HEK293 (cell line): Measurements from ENCODE around the gene ARID5A.
A peak's percentile ranks its signal among the peaks of the same experiment; 100 is the strongest.

Source experiments
- CTCF ChIA-PET: fragments of 350-600 bp; formaldehyde crosslinking; extraction: SDS; loops from one replicate; lab custom pipeline; 2021; ENCODE audit warnings: antibody characterized with exemption; lab: Yijun Ruan, JAX
- POLR2A ChIA-PET: fragments of 300-600 bp; formaldehyde crosslinking; extraction: SDS; loops from one replicate; lab custom pipeline; 2020; ENCODE audit warnings: antibody characterized with exemption, inconsistent platforms; lab: Yijun Ruan, JAX
- H3K27ac ChIP-seq: fragments of 200-500 bp; sonication (Bioruptor generic); 2 replicates; pipeline ENCODE4 v1.5.1; 2014; ENCODE audit warnings: low read depth, low read length, control low read depth, inconsistent platforms; ENCODE audit errors: extremely low read depth
- H3K36me3 ChIP-seq, 2 experiments: fragments of 200-500 bp in 1 of 2; sonication (Bioruptor generic) in 1 of 2; 1 replicate in 1 of 2; 2 replicates in 1 of 2; pipeline ENCODE4 v1.5.1; 2014 to 2017; ENCODE audit warnings: inconsistent platforms in 2 of 2, low read length in 2 of 2; ENCODE audit not compliant: control insufficient read depth in 2 of 2, insufficient read depth in 1 of 2
- H3K4me1 ChIP-seq: fragments of 200-500 bp; sonication (Bioruptor generic); 2 replicates; pipeline ENCODE4 v1.5.1; 2014; ENCODE audit warnings: mild to moderate bottlenecking, low read length, inconsistent platforms; ENCODE audit not compliant: control insufficient read depth, insufficient read depth
- H3K4me3 ChIP-seq: 2 replicates; pipeline ENCODE4 v1.5.1; 2011; ENCODE audit warnings: low read depth, mild to moderate bottlenecking, control low read depth, low read length, moderate library complexity
- H3K9me3 ChIP-seq: fragments of 200-500 bp; sonication (Bioruptor generic); 2 replicates; pipeline ENCODE4 v1.5.1; 2014; ENCODE audit warnings: low read depth, low read length, inconsistent platforms; ENCODE audit not compliant: control insufficient read depth, insufficient read depth
- EGR2 ChIP-seq: fragments of 450-650 bp; formaldehyde crosslinking; IDR thresholded peaks from 2 replicates; pipeline ENCODE4 v1.5.1; 2016; ENCODE audit warnings: low read depth, missing biosample characterization, missing genetic modification characterization
- GLI2 ChIP-seq: fragments of 450-650 bp; formaldehyde crosslinking; IDR thresholded peaks from 2 replicates; pipeline ENCODE4; 2017; ENCODE audit warnings: missing biosample characterization, missing genetic modification characterization, low read depth, borderline replicate concordance
- HOXC10 ChIP-seq: sonication (generic); formaldehyde crosslinking; IDR thresholded peaks from 2 replicates; pipeline ENCODE4 v1.8.1; 2023; ENCODE audit warnings: mild to moderate bottlenecking, missing genetic modification reagents
- SP7 ChIP-seq: fragments of 450-650 bp; formaldehyde crosslinking; IDR thresholded peaks from 2 replicates; pipeline ENCODE4 v1.5.1; 2016; ENCODE audit warnings: missing biosample characterization, missing genetic modification characterization
- TCF7L2 ChIP-seq: IDR thresholded peaks from 2 replicates; pipeline ENCODE4 v1.6.1; 2011; ENCODE audit warnings: low read depth, mild to moderate bottlenecking, inconsistent platforms, low read length, moderate library complexity, borderline replicate concordance
- WT1 ChIP-seq: fragments of 450-650 bp; formaldehyde crosslinking; IDR thresholded peaks from 2 replicates; pipeline ENCODE4 v1.5.1; 2016; ENCODE audit warnings: missing biosample characterization, missing genetic modification characterization
- ZBTB48 ChIP-seq: fragments of 450-650 bp; formaldehyde crosslinking; IDR thresholded peaks from 2 replicates; pipeline ENCODE4 v1.5.1; 2016; ENCODE audit warnings: missing biosample characterization, missing genetic modification characterization
- ZFHX2 ChIP-seq: fragments of 450-650 bp; formaldehyde crosslinking; conservative IDR thresholded peaks from 2 replicates; pipeline ENCODE4 v1.5.1; 2016; ENCODE audit warnings: missing biosample characterization, missing genetic modification characterization
- ZIC2 ChIP-seq: fragments of 450-650 bp; formaldehyde crosslinking; IDR thresholded peaks from 2 replicates; pipeline ENCODE4 v1.5.1; 2016; ENCODE audit warnings: missing biosample characterization, missing genetic modification characterization
- ZNF138 ChIP-seq: fragments of 450-650 bp; formaldehyde crosslinking; IDR thresholded peaks from 2 replicates; pipeline ENCODE4 v1.5.1; 2016; ENCODE audit warnings: missing biosample characterization, missing genetic modification characterization, borderline replicate concordance
- ZNF341 ChIP-seq: fragments of 450-650 bp; formaldehyde crosslinking; IDR thresholded peaks from 2 replicates; pipeline ENCODE4; 2016; ENCODE audit warnings: low read depth, missing biosample characterization, missing genetic modification characterization
- ZNF548 ChIP-seq: fragments of 450-650 bp; formaldehyde crosslinking; IDR thresholded peaks from 2 replicates; pipeline ENCODE4 v1.5.1; 2016; ENCODE audit warnings: missing biosample characterization, missing genetic modification characterization
- ZNF558 ChIP-seq: fragments of 450-650 bp; formaldehyde crosslinking; IDR thresholded peaks from 2 replicates; pipeline ENCODE4 v1.5.1; 2016; ENCODE audit warnings: missing biosample characterization, missing genetic modification characterization
- ZNF658 ChIP-seq: fragments of 450-650 bp; formaldehyde crosslinking; IDR thresholded peaks from 2 replicates; pipeline ENCODE4; 2016; ENCODE audit warnings: missing biosample characterization, missing genetic modification characterization
- ZNF664 ChIP-seq: fragments of 450-650 bp; formaldehyde crosslinking; IDR thresholded peaks from 2 replicates; pipeline ENCODE4 v1.5.1; 2016; ENCODE audit warnings: missing biosample characterization, missing genetic modification characterization
- TF ChIP-seq, protein P1 (sequence below): fragments of 450-650 bp; formaldehyde crosslinking; conservative IDR thresholded peaks from 2 replicates; pipeline ENCODE4 v1.5.1; 2016; ENCODE audit warnings: low read depth, missing biosample characterization, missing genetic modification characterization

ARID5A gene

DNA sequence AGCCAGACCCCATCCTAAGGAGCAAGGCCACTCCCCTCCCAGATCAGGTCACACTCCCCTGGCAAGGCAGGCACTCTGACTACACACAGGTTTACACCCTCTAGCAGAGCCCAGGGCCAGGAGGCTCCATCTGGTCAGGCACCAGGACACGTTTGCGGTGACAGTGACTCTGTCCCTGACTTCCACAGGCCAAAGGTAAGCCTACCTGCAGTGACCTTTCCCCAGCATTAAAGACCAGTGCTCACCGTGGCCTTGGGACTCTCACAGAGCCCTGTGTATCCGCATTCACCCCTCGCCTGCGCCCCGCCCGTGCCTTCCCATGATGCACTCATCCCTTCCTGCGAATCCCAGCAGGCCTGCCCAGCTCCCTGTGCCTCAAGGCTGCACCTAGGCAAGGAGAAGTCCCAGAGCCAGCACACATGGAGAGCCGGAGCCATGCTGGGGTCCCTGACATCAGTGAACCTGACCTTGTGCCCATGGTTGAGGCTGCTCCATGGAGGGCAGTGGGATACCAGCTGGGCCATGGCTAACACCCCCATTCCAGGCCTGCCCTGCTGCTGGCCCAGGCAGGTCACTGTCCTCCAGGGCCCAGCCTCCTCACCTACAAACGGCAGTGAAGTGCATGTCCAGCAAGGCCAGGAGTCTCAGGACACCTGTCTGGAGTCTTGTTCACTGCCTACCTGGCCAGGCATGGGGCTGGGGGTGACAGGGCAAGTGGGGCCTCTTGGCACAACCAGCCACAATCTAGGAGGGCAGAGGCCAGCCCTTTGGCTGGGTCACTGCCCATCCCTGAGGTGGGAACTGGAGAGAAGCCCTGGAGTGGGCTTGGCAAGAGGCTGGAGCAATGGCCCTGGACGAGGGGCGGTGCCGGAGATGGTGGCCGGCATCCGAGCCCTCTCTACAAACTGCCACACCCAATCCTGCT, 34.4 kb upstream of the ARID5A start:
- POLR2A ChIA-PET, result no interaction called here
- H3K36me3 ChIP-seq, result no peaks in the 10 kb centered on the region
- H3K4me1 ChIP-seq, result no peaks in the 10 kb centered on the region
- H3K27ac ChIP-seq, result no peak overlapping the region
- no peak overlapping the region for H3K4me3 ChIP-seq
- TF ChIP-seq ZNF664 (tag by site-specific recombination) (no peak), TCF7L2 (no peak)
- no peaks in the 10 kb centered on the region for H3K9me3 ChIP-seq
- CTCF ChIA-PET, result no interaction called here

DNA sequence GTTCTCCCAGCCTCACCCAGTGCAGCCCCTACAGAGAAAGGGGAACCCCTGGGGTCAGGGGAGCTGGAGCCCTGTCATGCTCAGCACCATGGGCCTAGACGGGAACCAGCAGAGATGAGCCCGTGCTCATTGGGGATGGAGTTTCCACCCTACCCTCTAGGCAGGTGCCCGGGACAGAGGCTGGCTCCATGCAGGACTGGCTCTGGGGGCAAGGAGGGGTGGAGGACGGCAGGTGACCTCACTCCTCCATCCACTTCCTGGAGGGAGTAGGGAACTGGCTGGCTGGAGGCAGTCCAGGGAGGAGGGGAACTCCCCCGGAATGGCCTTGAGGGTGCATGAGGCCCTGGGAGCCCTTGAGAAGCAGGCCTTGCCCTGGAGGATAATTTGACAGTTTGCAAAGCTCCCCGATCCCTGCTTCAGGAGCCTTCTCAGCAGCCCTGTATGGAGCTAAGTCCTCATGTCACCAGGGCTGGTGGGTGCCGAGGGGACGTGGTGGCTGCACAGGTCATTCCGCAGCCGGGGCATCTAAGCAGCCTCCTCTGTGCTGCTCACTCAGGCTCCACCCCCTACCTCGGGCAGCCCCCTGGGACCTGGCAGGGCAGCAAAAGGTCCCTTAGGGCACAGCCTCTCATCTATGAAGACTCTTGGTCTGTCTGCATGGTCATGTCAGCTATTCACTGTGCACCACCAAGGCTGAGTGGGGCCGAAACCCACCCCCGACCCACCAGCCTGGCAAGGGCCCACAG, 33.5 kb upstream of the ARID5A start:
- ChIA-PET CTCF (no interaction called here), POLR2A (no interaction called here)
- Histone ChIP-seq H3K4me3 (no peak overlapping the region), H3K36me3 (no peaks in the 10 kb centered on the region), H3K4me1 (no peaks in the 10 kb centered on the region), H3K27ac (no peak overlapping the region), H3K9me3 (no peaks in the 10 kb centered on the region)
- TF ChIP-seq GLI2 (tag by site-specific recombination) (no peak), ZNF548 (no peak), ZNF658 (no peak), WT1 (tag by site-specific recombination) (no peak), ZNF138 (no peak), ZNF558 (tag by site-specific recombination) (no peak), ZIC2 (tag by site-specific recombination) (0 out of 2 replicates have a peak, but pooled peaks have one; percentile 10), ZNF341 (tag by site-specific recombination) (peak; percentile 77), HOXC10 (no peak), ZBTB48 (tag by site-specific recombination) (0 out of 2 replicates have a peak, but pooled peaks have one; percentile 35)
- TF ChIP-seq, protein P1, sequence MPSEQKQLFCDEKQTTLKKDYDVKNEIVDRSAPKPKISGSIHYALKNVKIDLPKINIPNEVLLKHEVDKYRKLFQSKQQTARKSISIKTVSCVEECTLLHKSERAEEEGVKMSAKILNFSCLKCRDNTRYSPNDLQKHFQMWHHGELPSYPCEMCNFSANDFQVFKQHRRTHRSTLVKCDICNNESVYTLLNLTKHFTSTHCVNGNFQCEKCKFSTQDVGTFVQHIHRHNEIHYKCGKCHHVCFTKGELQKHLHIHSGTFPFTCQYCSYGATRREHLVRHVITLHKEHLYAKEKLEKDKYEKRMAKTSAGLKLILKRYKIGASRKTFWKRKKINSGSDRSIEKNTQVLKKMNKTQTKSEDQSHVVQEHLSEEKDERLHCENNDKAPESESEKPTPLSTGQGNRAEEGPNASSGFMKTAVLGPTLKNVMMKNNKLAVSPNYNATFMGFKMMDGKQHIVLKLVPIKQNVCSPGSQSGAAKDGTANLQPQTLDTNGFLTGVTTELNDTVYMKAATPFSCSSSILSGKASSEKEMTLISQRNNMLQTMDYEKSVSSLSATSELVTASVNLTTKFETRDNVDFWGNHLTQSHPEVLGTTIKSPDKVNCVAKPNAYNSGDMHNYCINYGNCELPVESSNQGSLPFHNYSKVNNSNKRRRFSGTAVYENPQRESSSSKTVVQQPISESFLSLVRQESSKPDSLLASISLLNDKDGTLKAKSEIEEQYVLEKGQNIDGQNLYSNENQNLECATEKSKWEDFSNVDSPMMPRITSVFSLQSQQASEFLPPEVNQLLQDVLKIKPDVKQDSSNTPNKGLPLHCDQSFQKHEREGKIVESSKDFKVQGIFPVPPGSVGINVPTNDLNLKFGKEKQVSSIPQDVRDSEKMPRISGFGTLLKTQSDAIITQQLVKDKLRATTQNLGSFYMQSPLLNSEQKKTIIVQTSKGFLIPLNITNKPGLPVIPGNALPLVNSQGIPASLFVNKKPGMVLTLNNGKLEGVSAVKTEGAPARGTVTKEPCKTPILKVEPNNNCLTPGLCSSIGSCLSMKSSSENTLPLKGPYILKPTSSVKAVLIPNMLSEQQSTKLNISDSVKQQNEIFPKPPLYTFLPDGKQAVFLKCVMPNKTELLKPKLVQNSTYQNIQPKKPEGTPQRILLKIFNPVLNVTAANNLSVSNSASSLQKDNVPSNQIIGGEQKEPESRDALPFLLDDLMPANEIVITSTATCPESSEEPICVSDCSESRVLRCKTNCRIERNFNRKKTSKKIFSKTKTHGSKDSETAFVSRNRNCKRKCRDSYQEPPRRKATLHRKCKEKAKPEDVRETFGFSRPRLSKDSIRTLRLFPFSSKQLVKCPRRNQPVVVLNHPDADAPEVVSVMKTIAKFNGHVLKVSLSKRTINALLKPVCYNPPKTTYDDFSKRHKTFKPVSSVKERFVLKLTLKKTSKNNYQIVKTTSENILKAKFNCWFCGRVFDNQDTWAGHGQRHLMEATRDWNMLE, result no peak

DNA sequence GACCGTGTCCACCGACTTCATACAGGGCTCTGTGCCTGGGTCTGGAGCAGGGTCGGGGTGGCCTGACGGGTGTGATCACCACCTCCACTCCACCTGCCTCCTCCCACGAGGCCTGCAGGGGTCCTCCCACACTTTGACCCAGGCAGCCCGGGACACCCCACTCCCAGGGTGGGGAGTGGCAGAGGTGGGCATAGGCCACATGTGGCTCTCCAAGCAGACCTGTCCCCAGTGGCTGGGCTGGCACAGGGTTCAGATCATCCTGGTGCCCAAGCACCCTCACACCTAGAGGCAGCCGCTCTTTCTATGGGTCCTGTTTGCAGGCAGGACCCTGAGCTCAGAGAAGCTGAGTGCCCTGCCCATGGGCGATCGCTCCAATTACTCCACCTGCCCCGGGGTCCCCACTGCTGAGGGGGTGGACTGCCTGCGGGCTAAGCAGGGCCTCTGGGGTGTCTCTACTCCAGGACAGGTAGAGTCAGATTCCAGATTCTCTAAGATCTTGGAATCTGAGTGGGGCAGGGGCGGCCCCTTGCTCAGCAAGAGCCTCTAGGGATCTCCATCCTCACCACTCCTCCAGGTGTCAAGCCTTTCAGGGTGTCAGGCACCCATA, 32.8 kb upstream of the ARID5A start:
- no peak overlapping the region for H3K4me3 ChIP-seq
- TF ChIP-seq ZFHX2 (peak; percentile 64), EGR2 (peak; percentile 52; the same call in 1 of the 2 replicates), SP7 (tag by site-specific recombination) (no peak)
- TF ChIP-seq, all 188 proteins: peak for 2
- Histone ChIP-seq H3K27ac (no peak overlapping the region), H3K4me1 (no peaks in the 10 kb centered on the region), H3K36me3 (no peaks in the 10 kb centered on the region), H3K9me3 (no peaks in the 10 kb centered on the region)
- ChIA-PET CTCF (interaction anchor here (0.7 kb wide), 1 partner anchor 51 kb away, joined by 4 read pairs; no protein-coding TSS in a partner anchor), POLR2A (no interaction called here)
